Neural crest cell (in vitro differentiated cells): ENCODE data around the gene RBX1. TPM values are rescaled to one million over a fixed set of nuclear protein-coding genes. Genes with fewer than 3 reads are reported as not detected.

Source experiments
- DNase-seq: peaks from one replicate; pipeline ENCODE4 v3.0.0; 2021; ENCODE audit warnings: low read depth, mixed read lengths, low spot score
- H3K27ac Mint-ChIP-seq: one replicate; pipeline ENCODE4 v1.8.0; 2021; ENCODE audit warnings: mild to moderate bottlenecking, mixed read lengths; ENCODE audit not compliant: unreplicated experiment
- H3K27me3 Mint-ChIP-seq: 2 replicates; pipeline ENCODE4 v1.8.0; 2021; ENCODE audit warnings: low read depth, mild to moderate bottlenecking, mixed read lengths
- H3K36me3 Mint-ChIP-seq: 2 replicates; pipeline ENCODE4 v1.8.0; 2021; ENCODE audit warnings: low read depth, mild to moderate bottlenecking, mixed read lengths
- H3K4me1 Mint-ChIP-seq: 2 replicates; pipeline ENCODE4 v1.8.0; 2021; ENCODE audit warnings: mixed read lengths
- H3K4me3 Mint-ChIP-seq: one replicate; pipeline ENCODE4 v1.8.0; 2021; ENCODE audit warnings: mild to moderate bottlenecking, mixed read lengths
- H3K9me3 Mint-ChIP-seq: 2 replicates; pipeline ENCODE4 v1.8.0; 2021; ENCODE audit warnings: mixed read lengths
- total RNA-seq: library from RNA; stranded (reverse); gene quantifications from 2 replicates; pipeline ENCODE4 v1.2.1, GENCODE V29; 2021
- TF ChIP-seq, protein P1 (sequence below): fragments of 200-600 bp; sonication (generic); conservative IDR thresholded peaks from 2 replicates; pipeline ENCODE4 v1.5.0; 2021; ENCODE audit warnings: antibody characterized with exemption, mild to moderate bottlenecking

The RBX1 gene
- total RNA-seq, 1 donor from 2014 or later: 75.5 TPM

DNA sequence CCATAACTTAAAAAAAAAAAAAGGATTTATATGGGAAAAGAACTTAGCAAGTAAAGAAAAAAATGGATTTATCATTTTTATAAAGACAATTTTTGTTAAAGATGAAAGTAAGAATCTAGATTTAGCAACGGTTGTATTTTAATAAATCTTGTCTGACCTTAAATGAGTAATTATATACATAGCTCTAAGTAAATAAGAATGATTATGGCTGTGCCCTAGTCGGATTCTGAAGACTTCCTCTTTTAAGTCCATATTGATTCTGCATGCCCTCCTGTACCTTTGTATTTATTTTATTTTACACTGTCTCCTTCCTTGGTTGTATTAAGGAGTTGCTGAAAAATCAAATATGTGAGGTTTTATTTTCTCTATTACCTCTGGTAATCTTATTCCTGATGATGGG, 7.1 kb downstream of the RBX1 start:
- Mint-ChIP-seq H3K27ac (no peak overlapping the region), H3K4me3 (peak overlapping the region; percentile 53), H3K4me1 (peaks cover 5% of the 10 kb centered on the region), H3K36me3 (peaks cover 5% of the 10 kb centered on the region), H3K27me3 (no peaks in the 10 kb centered on the region), H3K9me3 (no peaks in the 10 kb centered on the region)
- DNase-seq: no peak
- TF ChIP-seq, protein P1, sequence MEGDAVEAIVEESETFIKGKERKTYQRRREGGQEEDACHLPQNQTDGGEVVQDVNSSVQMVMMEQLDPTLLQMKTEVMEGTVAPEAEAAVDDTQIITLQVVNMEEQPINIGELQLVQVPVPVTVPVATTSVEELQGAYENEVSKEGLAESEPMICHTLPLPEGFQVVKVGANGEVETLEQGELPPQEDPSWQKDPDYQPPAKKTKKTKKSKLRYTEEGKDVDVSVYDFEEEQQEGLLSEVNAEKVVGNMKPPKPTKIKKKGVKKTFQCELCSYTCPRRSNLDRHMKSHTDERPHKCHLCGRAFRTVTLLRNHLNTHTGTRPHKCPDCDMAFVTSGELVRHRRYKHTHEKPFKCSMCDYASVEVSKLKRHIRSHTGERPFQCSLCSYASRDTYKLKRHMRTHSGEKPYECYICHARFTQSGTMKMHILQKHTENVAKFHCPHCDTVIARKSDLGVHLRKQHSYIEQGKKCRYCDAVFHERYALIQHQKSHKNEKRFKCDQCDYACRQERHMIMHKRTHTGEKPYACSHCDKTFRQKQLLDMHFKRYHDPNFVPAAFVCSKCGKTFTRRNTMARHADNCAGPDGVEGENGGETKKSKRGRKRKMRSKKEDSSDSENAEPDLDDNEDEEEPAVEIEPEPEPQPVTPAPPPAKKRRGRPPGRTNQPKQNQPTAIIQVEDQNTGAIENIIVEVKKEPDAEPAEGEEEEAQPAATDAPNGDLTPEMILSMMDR: no peak

DNA sequence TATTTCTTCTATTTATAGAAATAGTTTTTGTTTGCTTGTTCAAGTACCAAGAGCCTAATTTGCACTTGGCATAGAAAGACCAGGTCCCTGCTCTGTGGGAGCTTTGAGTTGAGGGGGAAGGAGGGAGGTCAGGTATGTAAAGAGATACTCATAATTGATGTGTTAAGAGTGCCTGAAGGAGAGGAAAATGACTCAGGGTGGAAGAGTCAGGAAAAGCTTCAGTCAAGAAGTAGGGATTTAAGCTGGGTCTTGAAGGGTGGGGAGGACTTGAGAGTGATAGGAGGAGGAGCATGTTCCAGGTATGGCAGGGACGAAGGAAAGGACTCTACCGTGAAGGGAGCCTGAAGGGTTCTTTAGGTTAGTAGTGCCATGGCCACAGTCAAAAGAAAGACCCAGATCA, 9.0 kb downstream of the RBX1 start:
- no peak for DNase-seq
- no peak overlapping the region for H3K4me3 Mint-ChIP-seq
- no peaks in the 10 kb centered on the region for H3K27me3 Mint-ChIP-seq
- no peaks in the 10 kb centered on the region for H3K4me1 Mint-ChIP-seq
- H3K27ac Mint-ChIP-seq: no peak overlapping the region
- TF ChIP-seq, protein P1: no peak
- H3K36me3 Mint-ChIP-seq: peaks cover 8% of the 10 kb centered on the region
- no peaks in the 10 kb centered on the region for H3K9me3 Mint-ChIP-seq

DNA sequence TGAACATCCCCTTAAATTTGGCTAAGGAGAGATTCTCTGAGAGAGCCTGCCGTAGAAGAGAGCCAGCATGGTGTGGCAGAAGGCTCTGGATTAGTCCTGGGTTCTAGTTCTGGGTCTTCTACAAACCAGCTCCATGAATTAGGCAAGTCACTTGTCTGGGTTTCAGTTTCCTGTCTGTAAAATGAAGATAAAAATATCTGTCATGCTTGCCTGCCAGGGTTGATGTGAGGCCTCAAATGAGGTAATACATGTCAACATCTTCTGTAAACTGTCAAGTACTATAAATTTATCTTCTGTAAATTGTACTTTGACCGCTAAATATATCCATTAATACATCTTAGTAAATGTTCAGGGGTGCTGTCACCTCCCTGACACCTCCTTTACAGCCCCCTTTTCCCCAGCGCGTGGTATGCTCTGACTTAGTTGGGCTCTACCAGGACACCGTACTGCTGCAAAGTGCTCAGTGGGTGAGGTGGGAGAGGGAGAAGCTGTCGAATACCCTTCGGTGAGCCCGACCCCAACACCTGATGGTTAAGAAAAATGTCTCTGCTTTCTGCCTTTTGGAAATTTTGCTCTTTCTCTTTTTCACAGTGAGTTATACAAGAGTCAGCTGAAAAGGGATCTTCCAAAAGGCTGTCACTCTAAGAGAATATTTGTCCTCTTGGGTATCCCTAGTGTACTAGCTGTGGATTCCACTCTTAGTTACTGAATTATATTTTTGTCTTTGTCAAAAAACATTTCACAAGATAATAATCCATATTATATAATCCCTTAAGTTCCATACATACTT, 15.0 kb downstream of the RBX1 start:
- DNase-seq: no peak
- Mint-ChIP-seq H3K9me3 (no peaks in the 10 kb centered on the region), H3K27me3 (no peaks in the 10 kb centered on the region), H3K27ac (no peak overlapping the region), H3K4me1 (no peaks in the 10 kb centered on the region), H3K4me3 (no peak overlapping the region), H3K36me3 (peaks cover 8% of the 10 kb centered on the region)
- TF ChIP-seq, protein P1: no peak

DNA sequence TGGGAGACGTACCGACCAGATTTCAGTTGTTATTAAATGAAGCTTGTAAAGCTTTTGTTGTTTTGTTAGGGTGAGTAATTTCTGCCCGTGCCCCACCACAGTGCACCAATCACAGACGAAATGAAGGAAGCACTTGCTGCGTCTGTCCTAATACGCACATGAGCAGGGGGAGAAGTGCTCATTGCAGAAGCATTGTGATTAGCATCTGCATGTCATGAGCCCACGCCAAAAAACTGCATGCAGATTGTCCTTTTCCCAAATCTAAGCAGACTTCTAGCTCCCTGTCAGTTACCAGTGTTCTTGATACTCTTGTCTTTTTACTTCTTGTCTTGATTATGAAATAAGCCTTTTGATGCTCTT, 15.5 kb downstream of the RBX1 start:
- Mint-ChIP-seq H3K27ac (no peak overlapping the region), H3K36me3 (peaks cover 8% of the 10 kb centered on the region), H3K4me1 (no peaks in the 10 kb centered on the region), H3K4me3 (no peak overlapping the region), H3K9me3 (no peaks in the 10 kb centered on the region), H3K27me3 (no peaks in the 10 kb centered on the region)
- DNase-seq: no peak
- TF ChIP-seq, protein P1: no peak

DNA sequence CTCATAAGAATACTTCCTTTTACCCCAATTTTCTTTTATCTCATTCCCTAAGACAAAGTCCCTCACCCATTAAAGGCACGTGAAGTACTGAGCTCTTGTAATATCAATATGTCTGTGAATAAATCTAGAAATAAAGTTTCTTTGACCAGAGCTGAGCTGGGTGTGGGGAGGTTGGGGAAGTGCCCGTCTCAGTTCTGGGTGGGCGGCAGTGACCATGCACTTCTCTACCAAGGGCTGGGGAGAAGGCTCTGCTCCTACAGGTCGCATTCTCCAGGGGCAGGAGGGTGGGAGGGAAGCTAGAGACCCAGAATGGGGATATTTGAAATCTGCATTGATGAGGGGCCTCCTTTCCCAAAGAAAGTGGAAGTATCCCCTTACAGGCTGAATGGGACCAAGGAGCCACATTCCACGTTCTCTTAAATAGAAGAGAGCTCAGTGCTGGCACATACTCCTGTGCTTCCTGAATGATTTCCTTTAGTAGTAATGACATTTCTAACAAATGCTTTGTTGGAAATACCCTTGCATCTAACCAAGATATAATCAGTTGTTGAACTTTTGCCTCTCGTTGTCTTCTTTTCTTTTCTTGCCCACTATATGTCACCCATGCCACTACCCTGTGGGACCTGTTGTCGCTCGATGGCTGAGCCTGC, 16.1 kb downstream of the RBX1 start:
- no peak for DNase-seq
- peaks cover 8% of the 10 kb centered on the region for H3K36me3 Mint-ChIP-seq
- H3K27ac Mint-ChIP-seq: no peak overlapping the region
- H3K9me3 Mint-ChIP-seq: no peaks in the 10 kb centered on the region
- H3K4me3 Mint-ChIP-seq: no peak overlapping the region
- H3K4me1 Mint-ChIP-seq: no peaks in the 10 kb centered on the region
- no peaks in the 10 kb centered on the region for H3K27me3 Mint-ChIP-seq
- TF ChIP-seq, protein P1: no peak
